ENCODE results near the gene SMARCA4. TPM values are rescaled to one million over a fixed set of nuclear protein-coding genes. Genes with fewer than 3 reads are reported as not detected.

SMARCA4 gene
- total and polyA plus RNA-seq, 2 experiments from 2014 or later, result 177 to 336 TPM

DNA sequence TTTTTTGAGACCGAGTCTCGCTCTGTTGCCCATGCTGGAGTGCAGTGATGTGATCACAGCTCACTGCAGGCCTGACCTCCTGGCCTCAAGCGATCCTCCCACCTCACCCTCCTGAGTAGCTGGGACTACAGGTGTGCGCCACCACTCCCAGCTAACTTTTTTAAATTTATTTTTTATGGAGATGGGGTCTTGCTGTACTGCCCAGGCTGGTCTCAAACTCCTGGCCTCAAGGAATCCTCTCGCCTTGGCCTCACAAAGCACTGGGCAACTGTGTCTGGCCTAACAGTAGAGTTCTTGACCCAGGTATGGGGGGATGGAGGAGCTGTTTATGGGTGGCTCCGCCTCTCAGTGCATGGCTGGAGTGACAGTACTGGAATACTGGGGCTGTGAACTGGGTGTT lies 59.6 kb downstream of the SMARCA4 start:
- TF ChIP-seq CTCF (conservative IDR thresholded peaks at IDR 0.05; ENCODE audit: low read depth in 2 of 2), result no peak
- TF ChIP-seq, protein P1, sequence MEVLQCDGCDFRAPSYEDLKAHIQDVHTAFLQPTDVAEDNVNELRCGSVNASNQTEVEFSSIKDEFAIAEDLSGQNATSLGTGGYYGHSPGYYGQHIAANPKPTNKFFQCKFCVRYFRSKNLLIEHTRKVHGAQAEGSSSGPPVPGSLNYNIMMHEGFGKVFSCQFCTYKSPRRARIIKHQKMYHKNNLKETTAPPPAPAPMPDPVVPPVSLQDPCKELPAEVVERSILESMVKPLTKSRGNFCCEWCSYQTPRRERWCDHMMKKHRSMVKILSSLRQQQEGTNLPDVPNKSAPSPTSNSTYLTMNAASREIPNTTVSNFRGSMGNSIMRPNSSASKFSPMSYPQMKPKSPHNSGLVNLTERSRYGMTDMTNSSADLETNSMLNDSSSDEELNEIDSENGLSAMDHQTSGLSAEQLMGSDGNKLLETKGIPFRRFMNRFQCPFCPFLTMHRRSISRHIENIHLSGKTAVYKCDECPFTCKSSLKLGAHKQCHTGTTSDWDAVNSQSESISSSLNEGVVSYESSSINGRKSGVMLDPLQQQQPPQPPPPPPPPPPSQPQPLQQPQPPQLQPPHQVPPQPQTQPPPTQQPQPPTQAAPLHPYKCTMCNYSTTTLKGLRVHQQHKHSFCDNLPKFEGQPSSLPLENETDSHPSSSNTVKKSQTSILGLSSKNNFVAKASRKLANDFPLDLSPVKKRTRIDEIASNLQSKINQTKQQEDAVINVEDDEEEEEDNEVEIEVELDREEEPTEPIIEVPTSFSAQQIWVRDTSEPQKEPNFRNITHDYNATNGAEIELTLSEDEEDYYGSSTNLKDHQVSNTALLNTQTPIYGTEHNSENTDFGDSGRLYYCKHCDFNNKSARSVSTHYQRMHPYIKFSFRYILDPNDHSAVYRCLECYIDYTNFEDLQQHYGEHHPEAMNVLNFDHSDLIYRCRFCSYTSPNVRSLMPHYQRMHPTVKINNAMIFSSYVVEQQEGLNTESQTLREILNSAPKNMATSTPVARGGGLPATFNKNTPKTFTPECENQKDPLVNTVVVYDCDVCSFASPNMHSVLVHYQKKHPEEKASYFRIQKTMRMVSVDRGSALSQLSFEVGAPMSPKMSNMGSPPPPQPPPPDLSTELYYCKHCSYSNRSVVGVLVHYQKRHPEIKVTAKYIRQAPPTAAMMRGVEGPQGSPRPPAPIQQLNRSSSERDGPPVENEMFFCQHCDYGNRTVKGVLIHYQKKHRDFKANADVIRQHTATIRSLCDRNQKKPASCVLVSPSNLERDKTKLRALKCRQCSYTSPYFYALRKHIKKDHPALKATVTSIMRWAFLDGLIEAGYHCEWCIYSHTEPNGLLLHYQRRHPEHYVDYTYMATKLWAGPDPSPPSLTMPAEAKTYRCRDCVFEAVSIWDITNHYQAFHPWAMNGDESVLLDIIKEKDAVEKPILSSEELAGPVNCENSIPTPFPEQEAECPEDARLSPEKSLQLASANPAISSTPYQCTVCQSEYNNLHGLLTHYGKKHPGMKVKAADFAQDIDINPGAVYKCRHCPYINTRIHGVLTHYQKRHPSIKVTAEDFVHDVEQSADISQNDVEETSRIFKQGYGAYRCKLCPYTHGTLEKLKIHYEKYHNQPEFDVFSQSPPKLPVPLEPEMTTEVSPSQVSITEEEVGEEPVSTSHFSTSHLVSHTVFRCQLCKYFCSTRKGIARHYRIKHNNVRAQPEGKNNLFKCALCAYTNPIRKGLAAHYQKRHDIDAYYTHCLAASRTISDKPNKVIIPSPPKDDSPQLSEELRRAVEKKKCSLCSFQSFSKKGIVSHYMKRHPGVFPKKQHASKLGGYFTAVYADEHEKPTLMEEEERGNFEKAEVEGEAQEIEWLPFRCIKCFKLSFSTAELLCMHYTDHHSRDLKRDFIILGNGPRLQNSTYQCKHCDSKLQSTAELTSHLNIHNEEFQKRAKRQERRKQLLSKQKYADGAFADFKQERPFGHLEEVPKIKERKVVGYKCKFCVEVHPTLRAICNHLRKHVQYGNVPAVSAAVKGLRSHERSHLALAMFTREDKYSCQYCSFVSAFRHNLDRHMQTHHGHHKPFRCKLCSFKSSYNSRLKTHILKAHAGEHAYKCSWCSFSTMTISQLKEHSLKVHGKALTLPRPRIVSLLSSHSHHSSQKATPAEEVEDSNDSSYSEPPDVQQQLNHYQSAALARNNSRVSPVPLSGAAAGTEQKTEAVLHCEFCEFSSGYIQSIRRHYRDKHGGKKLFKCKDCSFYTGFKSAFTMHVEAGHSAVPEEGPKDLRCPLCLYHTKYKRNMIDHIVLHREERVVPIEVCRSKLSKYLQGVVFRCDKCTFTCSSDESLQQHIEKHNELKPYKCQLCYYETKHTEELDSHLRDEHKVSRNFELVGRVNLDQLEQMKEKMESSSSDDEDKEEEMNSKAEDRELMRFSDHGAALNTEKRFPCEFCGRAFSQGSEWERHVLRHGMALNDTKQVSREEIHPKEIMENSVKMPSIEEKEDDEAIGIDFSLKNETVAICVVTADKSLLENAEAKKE (CRISPR knock-in tag; IDR thresholded peaks at IDR 0.05), result no peak
- no peak for TF ChIP-seq REST (IDR thresholded peaks at IDR 0.05; ENCODE audit: unreplicated experiment)
- TF ChIP-seq ZNF331 (CRISPR knock-in tag; IDR thresholded peaks at IDR 0.05; ENCODE audit: low read depth), result no peak
- TF ChIP-seq NANOG (IDR thresholded peaks at IDR 0.05; ENCODE audit: borderline replicate concordance), result no peak
- no peak for TF ChIP-seq CREB1 (CRISPR knock-in tag; IDR thresholded peaks at IDR 0.05; ENCODE audit: low read depth)
- no peak for TF ChIP-seq EZH2phosphoT487 (IDR thresholded peaks at IDR 0.05; ENCODE audit: unreplicated experiment)
- TF ChIP-seq JUNB (IDR thresholded peaks at IDR 0.05; ENCODE audit: unreplicated experiment), result no peak
- TF ChIP-seq POLR2AphosphoS5 (IDR thresholded peaks at IDR 0.05; ENCODE audit: low read depth), result no peak
- TF ChIP-seq ZNF114 (CRISPR knock-in tag; IDR thresholded peaks at IDR 0.05), result no peak
- no peak for TF ChIP-seq EZH2 (IDR thresholded peaks at IDR 0.05; ENCODE audit: low read depth, unreplicated experiment)
- no peak for TF ChIP-seq STAT1 (IDR thresholded peaks at IDR 0.05; ENCODE audit: unreplicated experiment)
- TF ChIP-seq, protein P2, sequence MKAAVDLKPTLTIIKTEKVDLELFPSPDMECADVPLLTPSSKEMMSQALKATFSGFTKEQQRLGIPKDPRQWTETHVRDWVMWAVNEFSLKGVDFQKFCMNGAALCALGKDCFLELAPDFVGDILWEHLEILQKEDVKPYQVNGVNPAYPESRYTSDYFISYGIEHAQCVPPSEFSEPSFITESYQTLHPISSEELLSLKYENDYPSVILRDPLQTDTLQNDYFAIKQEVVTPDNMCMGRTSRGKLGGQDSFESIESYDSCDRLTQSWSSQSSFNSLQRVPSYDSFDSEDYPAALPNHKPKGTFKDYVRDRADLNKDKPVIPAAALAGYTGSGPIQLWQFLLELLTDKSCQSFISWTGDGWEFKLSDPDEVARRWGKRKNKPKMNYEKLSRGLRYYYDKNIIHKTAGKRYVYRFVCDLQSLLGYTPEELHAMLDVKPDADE (IDR thresholded peaks at IDR 0.05), result no peak
- peaks cover 88% of the 10 kb centered on the region for H3K36me3 Mint-ChIP-seq (ENCODE audit: low read depth)
- Histone ChIP-seq H3K9me2 (ENCODE audit: insufficient read depth) (no peaks in the 10 kb centered on the region), H3K27me3 (ENCODE audit: insufficient read depth) (no peaks in the 10 kb centered on the region), H3K27ac (ENCODE audit: low read depth) (no peak overlapping the region), H3K36me3 (ENCODE audit: insufficient read depth) (peaks cover 41% of the 10 kb centered on the region), H3F3A (replicated peaks; ENCODE audit: low read depth) (0 out of 2 replicates have a peak, but pooled peaks cover 14% of the 10 kb centered on the region), H3K79me2 (replicated peaks; ENCODE audit: insufficient read depth) (peaks cover 4% of the 10 kb centered on the region; the same call in 1 of the 2 replicates), H3K4me1 (ENCODE audit: insufficient read depth) (no peaks in the 10 kb centered on the region), H4K20me1 (replicated peaks; ENCODE audit: insufficient read depth) (no peaks in the 10 kb centered on the region; the same call in none of the 2 replicates), H3K4me2 (no peak overlapping the region), H2AFZ (no peak overlapping the region), H3K4me3 (no peak overlapping the region)
- ATAC-seq, result no peak
- H3K9me3 Mint-ChIP-seq, result no peaks in the 10 kb centered on the region
- no peak overlapping the region for H3K4me3 Mint-ChIP-seq
- no peak for DNase-seq (ENCODE audit: low spot score)
- H3K27ac Mint-ChIP-seq, result no peak overlapping the region
- peaks cover 17% of the 10 kb centered on the region for H3K27me3 Mint-ChIP-seq (ENCODE audit: insufficient read depth, low read depth, poor library complexity)
- H3K4me1 Mint-ChIP-seq, result no peaks in the 10 kb centered on the region; the same call in 2 of the 3 replicates

Measured in GM23338 (cell line).